SK-N-MC (cell line): ENCODE results near the gene SLC2A8.

Experiments used
- DNase-seq: peaks from one replicate; pipeline ENCODE4 v3.0.0-alpha.2; 2011; ENCODE audit warnings: low read depth, low spot score
- H3K27ac ChIP-seq: fragments of 200-600 bp; sonication (generic); 2 replicates; pipeline ENCODE4 v1.5.1; 2016; ENCODE audit warnings: mixed run types
- H3K36me3 ChIP-seq: fragments of 200-600 bp; sonication (generic); 2 replicates; pipeline ENCODE4 v1.6.1; 2017; ENCODE audit warnings: antibody characterized with exemption, low read length, mixed read lengths; ENCODE audit not compliant: insufficient read depth
- H3K4me3 ChIP-seq: fragments of 200-600 bp; sonication (generic); 2 replicates; pipeline ENCODE4 v1.5.1; 2016
- H3K9ac ChIP-seq: fragments of 200-600 bp; sonication (generic); 2 replicates; pipeline ENCODE4 v1.8.0; 2017; ENCODE audit warnings: mixed run types, mixed read lengths; ENCODE audit not compliant: insufficient read length
- H3K9me3 ChIP-seq: fragments of 200-600 bp; sonication (generic); 2 replicates; pipeline ENCODE4 v1.6.1; 2017; ENCODE audit warnings: low read depth, mild to moderate bottlenecking, antibody characterized with exemption, low read length, moderate library complexity, mixed read lengths
- EZH2 ChIP-seq: fragments of 200-600 bp; sonication (generic); IDR thresholded peaks from one replicate; pipeline ENCODE4 v1.6.1; 2017; ENCODE audit warnings: antibody characterized with exemption
- FOXP2 ChIP-seq: optimal IDR thresholded peaks from 2 replicates; pipeline ENCODE3; 2011; ENCODE audit warnings: mild to moderate bottlenecking, moderate library complexity; ENCODE audit not compliant: insufficient read depth; ENCODE audit errors: extremely low read length, control extremely low read depth
- POLR2AphosphoS5 ChIP-seq: IDR thresholded peaks from 2 replicates; pipeline ENCODE4 v1.6.1; 2012; ENCODE audit warnings: mild to moderate bottlenecking, low read depth, low read length, borderline replicate concordance

Gene SLC2A8

GRCh38 chr9:127370147-127370579 is 26.8 kb upstream of the SLC2A8 start:
- no peak for DNase-seq
- Histone ChIP-seq H3K36me3 (no peaks in the 10 kb centered on the region), H3K9ac (no peak overlapping the region), H3K27ac (no peak overlapping the region), H3K4me3 (no peak overlapping the region), H3K9me3 (no peaks in the 10 kb centered on the region)
- TF ChIP-seq EZH2 (no peak), POLR2AphosphoS5 (no peak), FOXP2 (no peak)

GRCh38 chr9:127370672-127371648 is 26.0 kb upstream of the SLC2A8 start:
- no peak overlapping the region for H3K27ac ChIP-seq
- H3K36me3 ChIP-seq: no peaks in the 10 kb centered on the region
- no peak for DNase-seq
- no peak overlapping the region for H3K4me3 ChIP-seq
- no peak for TF ChIP-seq POLR2AphosphoS5
- TF ChIP-seq EZH2: no peak
- TF ChIP-seq FOXP2: no peak
- no peak overlapping the region for H3K9ac ChIP-seq
- H3K9me3 ChIP-seq: no peaks in the 10 kb centered on the region

DNA sequence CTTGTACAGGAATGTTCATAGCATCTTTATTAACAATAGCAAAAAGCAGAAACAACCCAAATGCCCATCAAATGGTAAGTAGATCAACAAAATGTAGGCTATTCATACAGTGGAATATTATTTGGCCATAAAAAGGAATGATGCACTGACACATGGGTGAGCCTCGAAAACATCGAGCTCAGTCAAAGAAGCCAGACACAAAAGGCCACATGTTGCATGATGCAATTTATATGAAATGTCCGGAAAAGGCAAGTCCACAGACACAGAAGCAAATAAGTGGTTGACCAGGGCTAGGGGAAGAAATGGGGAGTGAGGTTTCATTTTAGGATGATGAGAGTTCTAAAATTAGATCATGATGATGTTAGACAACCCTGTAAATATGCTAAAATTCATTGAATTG is 16.5 kb upstream of the SLC2A8 start:
- TF ChIP-seq POLR2AphosphoS5 (no peak), EZH2 (no peak), FOXP2 (no peak)
- Histone ChIP-seq H3K27ac (no peak overlapping the region), H3K36me3 (no peaks in the 10 kb centered on the region), H3K9ac (no peak overlapping the region), H3K9me3 (no peaks in the 10 kb centered on the region), H3K4me3 (no peak overlapping the region)
- DNase-seq: no peak

GRCh38 chr9:127382541-127382940 is 14.4 kb upstream of the SLC2A8 start:
- no peak overlapping the region for H3K27ac ChIP-seq
- DNase-seq: no peak
- H3K4me3 ChIP-seq: no peak overlapping the region
- no peaks in the 10 kb centered on the region for H3K36me3 ChIP-seq
- no peaks in the 10 kb centered on the region for H3K9me3 ChIP-seq
- no peak overlapping the region for H3K9ac ChIP-seq
- TF ChIP-seq FOXP2 (no peak), EZH2 (no peak), POLR2AphosphoS5 (no peak)

GRCh38 chr9:127384016-127384730 is 12.8 kb upstream of the SLC2A8 start:
- Histone ChIP-seq H3K36me3 (no peaks in the 10 kb centered on the region), H3K9me3 (no peaks in the 10 kb centered on the region), H3K27ac (no peak overlapping the region), H3K9ac (no peak overlapping the region), H3K4me3 (no peak overlapping the region)
- no peak for DNase-seq
- TF ChIP-seq FOXP2: no peak
- no peak for TF ChIP-seq POLR2AphosphoS5
- no peak for TF ChIP-seq EZH2

GRCh38 chr9:127384901-127385300 is 12.1 kb upstream of the SLC2A8 start:
- H3K4me3 ChIP-seq: no peak overlapping the region
- no peak overlapping the region for H3K9ac ChIP-seq
- DNase-seq: no peak
- H3K9me3 ChIP-seq: no peaks in the 10 kb centered on the region
- H3K27ac ChIP-seq: no peak overlapping the region
- H3K36me3 ChIP-seq: no peaks in the 10 kb centered on the region
- TF ChIP-seq POLR2AphosphoS5: no peak

DNA sequence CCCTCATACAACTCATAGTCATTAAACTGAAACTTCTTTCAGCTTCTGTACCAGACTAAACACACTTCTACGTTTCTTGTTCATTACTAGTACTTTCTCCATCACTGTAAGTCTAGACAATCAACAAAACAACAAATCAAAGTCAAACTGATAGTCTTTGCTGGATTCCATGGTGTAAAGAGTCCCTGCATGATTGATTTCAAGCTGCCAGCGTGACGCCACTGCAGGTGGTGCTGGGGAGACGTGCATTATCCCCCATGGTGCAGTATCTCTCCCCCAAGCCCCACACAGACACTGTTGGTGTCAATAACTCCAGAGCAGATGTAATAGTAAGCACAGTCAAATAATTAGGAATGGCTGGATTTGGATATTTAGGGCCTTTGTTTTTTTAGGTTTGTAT is 10.7 kb upstream of the SLC2A8 start:
- DNase-seq: no peak
- no peaks in the 10 kb centered on the region for H3K36me3 ChIP-seq
- H3K27ac ChIP-seq: no peak overlapping the region
- TF ChIP-seq POLR2AphosphoS5 (no peak), EZH2 (no peak), FOXP2 (no peak)
- no peaks in the 10 kb centered on the region for H3K9me3 ChIP-seq
- no peak overlapping the region for H3K4me3 ChIP-seq
- H3K9ac ChIP-seq: no peak overlapping the region

DNA sequence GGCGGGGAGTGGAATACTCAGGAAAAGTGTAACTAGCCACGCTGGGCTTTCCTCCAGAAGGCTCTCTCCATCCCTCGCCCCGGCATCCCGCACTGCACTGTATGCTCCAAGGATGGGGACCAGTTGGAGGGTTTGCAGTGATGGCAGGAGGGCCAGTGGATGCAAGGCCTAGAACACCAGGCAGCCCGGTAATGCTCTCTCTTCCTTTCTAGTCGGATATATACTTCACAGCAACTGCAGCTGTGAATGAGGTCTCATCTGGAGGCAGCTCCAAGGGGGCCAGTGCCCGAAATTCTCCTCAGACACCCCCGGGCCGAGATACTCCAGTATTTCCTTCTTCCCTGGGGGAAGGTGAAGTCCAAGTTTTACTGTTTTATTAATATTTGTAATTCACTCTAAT is 10.0 kb upstream of the SLC2A8 start:
- Histone ChIP-seq H3K36me3 (no peaks in the 10 kb centered on the region), H3K9me3 (no peaks in the 10 kb centered on the region), H3K27ac (no peak overlapping the region), H3K9ac (no peak overlapping the region), H3K4me3 (no peak overlapping the region)
- no peak for DNase-seq
- no peak for TF ChIP-seq EZH2
- TF ChIP-seq FOXP2: no peak
- no peak for TF ChIP-seq POLR2AphosphoS5
